PC-9 (cell line): ENCODE results near the gene SLC17A4.

Experiments used
- CTCF ChIP-seq: fragments of 200-600 bp; sonication (generic); conservative IDR thresholded peaks from 2 replicates; pipeline ENCODE4 v1.6.1; 2017; ENCODE audit warnings: mixed run types, antibody characterized with exemption, mild to moderate bottlenecking, moderate library complexity
- EZH2 ChIP-seq: fragments of 200-600 bp; sonication (generic); IDR thresholded peaks from 2 replicates; pipeline ENCODE4 v1.8.0; 2017; ENCODE audit warnings: antibody characterized with exemption, low read depth

- TF ChIP-seq CTCF = no peak
- no peak for TF ChIP-seq EZH2
Observed at GRCh38 chr6:25709761-25710160, 44.8 kb upstream of the SLC17A4 start.
